Measurements from ENCODE around the gene PLEKHA1.

DNA sequence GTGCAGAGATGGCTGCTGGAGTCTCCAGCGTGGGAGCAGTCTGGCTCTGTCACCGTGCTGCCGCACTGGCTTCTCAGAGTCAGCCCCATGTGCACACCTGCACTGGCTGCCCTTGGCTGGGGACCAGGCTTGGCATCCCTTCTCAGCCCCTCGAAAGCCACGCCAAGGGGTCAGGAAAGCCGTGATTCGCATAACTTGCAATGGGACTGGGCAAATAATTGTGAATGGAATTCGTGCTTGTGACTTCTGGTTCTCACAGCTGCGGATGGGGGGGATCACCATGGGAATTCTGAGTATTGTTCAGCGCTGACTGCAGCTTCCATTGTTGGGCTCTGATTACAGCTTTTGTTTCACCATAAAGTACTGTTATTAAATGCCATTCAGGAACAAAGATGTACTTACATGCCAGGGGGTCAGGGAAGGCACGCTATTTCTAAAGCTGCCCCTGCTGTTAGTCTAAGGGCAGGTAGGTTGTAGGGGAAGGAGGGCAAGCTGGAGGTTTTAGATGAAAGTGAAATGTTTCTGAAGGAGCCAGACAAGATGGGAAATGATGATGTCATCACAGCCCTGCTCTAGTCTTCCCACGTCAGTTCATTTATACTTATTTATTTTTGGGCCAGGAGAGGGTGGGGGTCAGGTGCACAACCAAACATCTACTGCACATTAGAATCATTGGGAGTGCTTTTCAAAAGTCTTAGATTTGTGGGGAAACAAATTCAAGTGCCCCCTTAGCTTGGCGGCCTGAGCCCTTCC is 5.8 kb upstream of the PLEKHA1 start:
- no peak for TF ChIP-seq POLR2AphosphoS5 (IDR thresholded peaks at IDR 0.05; ENCODE audit: low read depth, low read length)
- TF ChIP-seq POLR2A (IDR thresholded peaks at IDR 0.05; ENCODE audit: low read depth, low read length), result no peak
- no peak for TF ChIP-seq POU2F2 (IDR thresholded peaks at IDR 0.05; ENCODE audit: low read depth, low read length)
- no peak for TF ChIP-seq TAF1 (IDR thresholded peaks at IDR 0.05; ENCODE audit: low read depth, low read length)
- TF ChIP-seq SPI1 (IDR thresholded peaks at IDR 0.05; ENCODE audit: low read depth, low read length), result no peak
- TF ChIP-seq PAX5 (IDR thresholded peaks at IDR 0.05; ENCODE audit: insufficient read depth, low read length, severe bottlenecking), result no peak

All from GM12891 (cell line).